ENCODE data around the gene WNT8B. TPM values are rescaled to one million over a fixed set of nuclear protein-coding genes. Genes with fewer than 3 reads are reported as not detected.

WNT8B gene
- total RNA-seq, 1 donor from 2014 or later = not detected

DNA sequence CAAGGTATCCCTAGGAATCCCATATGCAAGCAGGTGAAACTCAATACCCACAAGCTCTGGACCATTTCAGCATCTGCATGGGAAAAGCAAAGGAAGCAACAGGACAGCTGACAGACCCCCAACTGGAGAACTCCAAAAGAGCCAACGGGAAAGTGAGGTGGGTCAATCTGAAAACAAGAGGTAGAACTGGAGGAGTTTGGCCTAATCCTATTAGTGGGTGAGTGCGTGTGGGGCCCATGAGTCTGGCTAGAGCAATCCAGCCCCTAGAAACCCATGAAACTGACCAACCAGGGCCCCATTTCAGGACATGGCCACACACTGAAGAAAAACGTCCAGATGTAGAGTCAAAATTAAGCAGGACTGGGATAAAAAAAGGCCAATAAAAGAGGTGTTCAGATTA, 26.6 kb upstream of the WNT8B start:
- DNase-seq = no peak
- Histone ChIP-seq H3K27ac (no peak overlapping the region), H3K36me3 (no peaks in the 10 kb centered on the region), H3K4me1 (no peaks in the 10 kb centered on the region), H3K4me3 (no peak overlapping the region), H3K27me3 (no peaks in the 10 kb centered on the region), H3K9me3 (no peaks in the 10 kb centered on the region)
- TF ChIP-seq, protein P1, sequence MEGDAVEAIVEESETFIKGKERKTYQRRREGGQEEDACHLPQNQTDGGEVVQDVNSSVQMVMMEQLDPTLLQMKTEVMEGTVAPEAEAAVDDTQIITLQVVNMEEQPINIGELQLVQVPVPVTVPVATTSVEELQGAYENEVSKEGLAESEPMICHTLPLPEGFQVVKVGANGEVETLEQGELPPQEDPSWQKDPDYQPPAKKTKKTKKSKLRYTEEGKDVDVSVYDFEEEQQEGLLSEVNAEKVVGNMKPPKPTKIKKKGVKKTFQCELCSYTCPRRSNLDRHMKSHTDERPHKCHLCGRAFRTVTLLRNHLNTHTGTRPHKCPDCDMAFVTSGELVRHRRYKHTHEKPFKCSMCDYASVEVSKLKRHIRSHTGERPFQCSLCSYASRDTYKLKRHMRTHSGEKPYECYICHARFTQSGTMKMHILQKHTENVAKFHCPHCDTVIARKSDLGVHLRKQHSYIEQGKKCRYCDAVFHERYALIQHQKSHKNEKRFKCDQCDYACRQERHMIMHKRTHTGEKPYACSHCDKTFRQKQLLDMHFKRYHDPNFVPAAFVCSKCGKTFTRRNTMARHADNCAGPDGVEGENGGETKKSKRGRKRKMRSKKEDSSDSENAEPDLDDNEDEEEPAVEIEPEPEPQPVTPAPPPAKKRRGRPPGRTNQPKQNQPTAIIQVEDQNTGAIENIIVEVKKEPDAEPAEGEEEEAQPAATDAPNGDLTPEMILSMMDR (IDR thresholded peaks at IDR 0.05) = no peak
- ATAC-seq = no peak
- intact Hi-C loops (cut with DNase I) = no loop called here

DNA sequence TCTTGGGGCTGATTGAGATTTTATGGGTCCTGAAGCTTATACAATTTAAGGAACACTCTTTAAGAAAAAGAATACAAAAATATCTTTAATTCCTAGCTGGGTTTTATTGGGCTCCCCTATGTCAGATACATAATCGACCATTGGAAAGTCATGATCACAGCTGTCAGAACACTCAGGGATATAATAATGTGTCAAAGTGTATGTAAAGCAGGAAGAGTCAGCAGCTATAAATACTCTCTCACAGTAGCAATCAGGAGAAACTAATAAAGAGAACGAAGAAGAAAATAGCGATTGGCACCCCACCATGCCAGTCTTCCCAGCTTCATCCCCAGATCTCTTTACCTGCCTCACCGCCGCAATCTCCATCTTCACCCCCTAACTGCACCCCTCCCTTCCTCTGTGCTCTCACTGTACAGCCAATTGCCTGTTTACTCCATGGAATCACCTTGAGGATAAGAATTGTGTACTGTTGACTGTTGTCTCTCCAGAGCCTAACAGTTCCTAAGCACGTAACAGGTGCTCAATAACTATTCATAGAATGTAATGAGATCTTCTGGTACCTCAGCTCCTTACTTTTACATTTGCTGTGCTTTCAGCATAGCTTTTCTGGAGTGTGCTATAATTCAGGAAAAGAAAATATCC, 24.0 kb upstream of the WNT8B start:
- TF ChIP-seq, protein P1 (IDR thresholded peaks at IDR 0.05) = no peak
- H3K4me3 ChIP-seq = no peak overlapping the region
- DNase-seq (no peak), ATAC-seq (no peak)
- no peaks in the 10 kb centered on the region for H3K27me3 ChIP-seq
- H3K27ac ChIP-seq = no peak overlapping the region
- no peaks in the 10 kb centered on the region for H3K36me3 ChIP-seq
- intact Hi-C loops (cut with DNase I) = no loop called here
- no peaks in the 10 kb centered on the region for H3K9me3 ChIP-seq
- H3K4me1 ChIP-seq = no peaks in the 10 kb centered on the region

DNA sequence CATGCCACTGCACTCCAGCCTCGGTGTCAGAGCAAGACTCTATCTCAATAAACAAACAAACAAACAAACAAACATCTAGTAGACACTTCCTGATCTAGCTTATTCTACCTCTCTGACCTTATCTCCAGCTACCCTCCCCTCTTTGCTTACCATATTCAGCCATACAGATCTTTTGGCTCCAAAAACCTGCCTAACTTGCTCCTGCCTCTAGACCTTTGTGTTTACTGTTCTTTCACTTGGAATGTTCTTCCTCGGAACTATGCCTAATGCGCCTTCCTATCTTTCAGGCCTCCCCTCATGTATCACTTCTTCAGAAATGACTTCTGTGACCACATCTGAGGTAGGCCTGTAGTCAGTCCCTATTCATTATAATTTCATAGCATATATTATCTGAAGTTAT, 20.3 kb upstream of the WNT8B start:
- ATAC-seq = peak; percentile 77
- DNase-seq = no peak
- TF ChIP-seq, protein P1 (IDR thresholded peaks at IDR 0.05) = no peak

DNA sequence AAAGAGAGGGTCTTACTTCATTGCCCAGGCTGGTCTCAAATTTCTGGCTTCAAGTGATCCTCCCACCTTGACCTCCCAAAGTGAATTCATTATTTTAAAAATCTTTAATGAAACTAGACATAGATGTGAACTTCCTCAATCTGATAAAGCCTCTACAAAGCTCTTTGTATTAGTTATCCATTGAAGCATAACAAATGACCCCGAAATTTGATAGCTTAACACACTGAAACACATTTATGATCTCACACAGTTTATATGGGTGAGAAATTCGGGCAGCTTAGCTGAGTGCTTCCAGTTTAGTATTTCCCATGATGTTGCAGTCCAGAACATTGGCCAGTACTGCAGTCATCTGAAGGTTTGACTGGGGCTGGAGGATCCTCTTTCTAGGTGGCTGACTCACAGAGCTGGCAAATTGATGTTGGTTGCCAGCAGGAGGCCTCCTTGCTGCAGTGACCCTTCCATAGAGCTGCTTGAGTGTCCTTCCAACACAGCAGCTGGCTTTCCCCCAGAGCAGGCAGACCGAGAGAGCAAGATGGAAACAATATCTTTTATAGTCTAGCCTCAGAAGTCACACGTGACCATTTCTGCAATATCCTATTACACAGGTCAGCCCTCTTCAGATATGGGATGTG, 16.6 kb upstream of the WNT8B start:
- DNase-seq (no peak), ATAC-seq (no peak)
- H3K27me3 ChIP-seq = no peaks in the 10 kb centered on the region
- H3K36me3 ChIP-seq = no peaks in the 10 kb centered on the region
- no peak overlapping the region for H3K27ac ChIP-seq
- H3K9me3 ChIP-seq = no peaks in the 10 kb centered on the region
- TF ChIP-seq, protein P1 (IDR thresholded peaks at IDR 0.05) = no peak
- H3K4me1 ChIP-seq = no peaks in the 10 kb centered on the region
- H3K4me3 ChIP-seq = no peak overlapping the region
- intact Hi-C loops (cut with DNase I) = no loop called here

More for the DNA sequence above, 20.3 kb upstream of the WNT8B start:
- Histone ChIP-seq H3K4me1 (no peaks in the 10 kb centered on the region), H3K4me3 (no peak overlapping the region), H3K9me3 (no peaks in the 10 kb centered on the region), H3K27me3 (no peaks in the 10 kb centered on the region), H3K27ac (no peak overlapping the region), H3K36me3 (no peaks in the 10 kb centered on the region)
- intact Hi-C loops (cut with DNase I) = no loop called here

DNA sequence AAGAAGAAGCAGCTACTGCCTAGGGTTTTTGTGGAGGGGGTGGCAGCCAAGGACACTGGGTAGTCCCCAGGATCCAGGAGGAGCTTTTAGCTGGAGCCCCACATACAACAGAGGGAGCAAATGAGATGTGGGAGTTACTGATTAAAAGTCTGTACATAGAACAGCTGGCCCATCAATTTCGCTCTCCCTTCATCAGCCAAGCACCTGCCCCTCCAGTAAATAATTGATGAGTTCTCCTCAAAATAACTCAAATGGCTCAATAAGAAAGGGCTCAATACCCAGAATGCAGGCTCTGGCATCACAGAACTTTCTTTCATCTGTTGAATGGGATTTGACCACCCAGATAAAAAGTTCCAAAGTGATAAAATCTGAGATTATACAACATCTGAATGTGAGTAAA, 15.1 kb upstream of the WNT8B start:
- intact Hi-C loops (cut with DNase I) = no loop called here

More for the DNA sequence above, 15.1 kb upstream of the WNT8B start:
- Histone ChIP-seq H3K4me3 (no peak overlapping the region), H3K4me1 (no peaks in the 10 kb centered on the region), H3K36me3 (no peaks in the 10 kb centered on the region), H3K9me3 (no peaks in the 10 kb centered on the region), H3K27ac (no peak overlapping the region), H3K27me3 (peaks cover 6% of the 10 kb centered on the region)
- TF ChIP-seq, protein P1 (IDR thresholded peaks at IDR 0.05) = no peak
- ATAC-seq = no peak
- no peak for DNase-seq

All from upper lobe of right lung (tissue), 1 donor.